Gastroesophageal sphincter (tissue), 4 donors: Measurements from ENCODE around the gene NKX2-2. TPM values are rescaled to one million over a fixed set of nuclear protein-coding genes. Genes with fewer than 3 reads are reported as not detected.

Source experiments
- ATAC-seq: fragments of 150-250 bp; one replicate; pipeline ENCODE4 v1.9.1; 2016; ENCODE audit warnings: mild to moderate bottlenecking, moderate library complexity
- H3K27ac ChIP-seq, 4 donors: fragments of 200-600 bp; sonication (generic) in 3 of 4; 1 replicate in 3 of 4; 2 replicates in 1 of 4; pipeline ENCODE4 v1.5.1; 2016 to 2019
- H3K27me3 ChIP-seq: fragments of 200-600 bp; sonication (generic); one replicate; pipeline ENCODE4 v1.5.1; 2019
- H3K36me3 ChIP-seq, 2 donors: fragments of 200-600 bp; sonication (generic); one replicate each; pipeline ENCODE4 v1.5.1; 2019; ENCODE audit warnings: control low read depth in 1 of 2
- H3K4me1 ChIP-seq, 3 donors: fragments of 200-600 bp; sonication (generic); 1 replicate in 2 of 3; 2 replicates in 1 of 3; pipeline ENCODE4 v1.5.1; 2016 to 2019; ENCODE audit warnings: control low read depth in 2 of 3
- H3K4me3 ChIP-seq, 2 donors: fragments of 200-600 bp; sonication (generic); one replicate each; pipeline ENCODE4 v1.5.1; 2019; ENCODE audit warnings: mild to moderate bottlenecking in 1 of 2, moderate library complexity in 1 of 2
- H3K9me3 ChIP-seq, 3 donors: fragments of 200-600 bp; sonication (generic); one replicate each; pipeline ENCODE4 v1.5.1; 2017 to 2019; ENCODE audit warnings: control low read depth in 2 of 3
- CTCF ChIP-seq, 4 experiments: fragments of 200-600 bp in 2 of 4; fragments of 450-650 bp in 2 of 4; sonication (generic) in 1 of 4; IDR thresholded peaks; one replicate each; pipeline ENCODE4 v1.5.1; 2017 to 2019; ENCODE audit warnings: antibody characterized with exemption in 4 of 4, mild to moderate bottlenecking in 2 of 4, moderate library complexity in 2 of 4
- EP300 ChIP-seq: sonication (generic); formaldehyde crosslinking; IDR thresholded peaks from one replicate; pipeline ENCODE4 v1.6.1; 2017; ENCODE audit warnings: antibody characterized with exemption, mild to moderate bottlenecking
- POLR2A ChIP-seq, 2 donors: fragments of 450-650 bp; IDR thresholded peaks; one replicate each; pipeline ENCODE4 v1.6.1; 2017; ENCODE audit warnings: antibody characterized with exemption in 2 of 2, mild to moderate bottlenecking in 2 of 2, moderate library complexity in 1 of 2
- POLR2AphosphoS5 ChIP-seq: sonication (generic); formaldehyde crosslinking; IDR thresholded peaks from one replicate; pipeline ENCODE4 v1.6.1; 2017; ENCODE audit warnings: antibody characterized with exemption
- WGBS, 2 donors: methylation state at CpG; one replicate each; pipeline ENCODE4 v1.1.5; 2018; ENCODE audit warnings: low coverage in 1 of 2; 5-methylcytosine and 5-hydroxymethylcytosine counted together
- total RNA-seq, 4 donors: library from RNA; depleted of rRNA; stranded (reverse); fragments of >200 nt; gene quantifications; one replicate each; pipeline ENCODE4 v1.1.0, GENCODE V29; 2016

NKX2-2 gene
- total RNA-seq, 4 donors from 2014 or later, result not detected

- no peak for TF ChIP-seq POLR2A (IDR thresholded peaks at IDR 0.05)
- no peak for TF ChIP-seq POLR2AphosphoS5
- no peak for TF ChIP-seq EP300
- TF ChIP-seq CTCF (IDR thresholded peaks at IDR 0.05), result no peak
- H3K27me3 ChIP-seq, result peaks cover 100% of the 10 kb centered on the region
- peaks cover 0 to 23% (median 13%) of the 10 kb centered on the region in 3 donors for H3K4me1 ChIP-seq
- no peaks in the 10 kb centered on the region for H3K9me3 ChIP-seq
- no peak overlapping the region for H3K4me3 ChIP-seq
- no peak overlapping the region for H3K27ac ChIP-seq
- WGBS, 2 donors, result 93% methylated on average over 4 of the region's 7 CpGs; no CpG with 5 or more reads in 1 of the 2 donors
- ATAC-seq, result no peak
- no peaks in the 10 kb centered on the region for H3K36me3 ChIP-seq
These were observed 9.5 kb downstream of the NKX2-2 start for GRCh38 chr20:21504323-21504722.

GRCh38 chr20:21503345-21503744, 10.5 kb downstream of the NKX2-2 start:
- ATAC-seq, result no peak
- 65 to 69% methylated on average over 2 to 3 of the region's 4 CpGs for WGBS, 2 donors
- H3K36me3 ChIP-seq, result no peaks in the 10 kb centered on the region
- peaks cover 100% of the 10 kb centered on the region for H3K27me3 ChIP-seq
- TF ChIP-seq POLR2A (IDR thresholded peaks at IDR 0.05), result no peak
- TF ChIP-seq CTCF (IDR thresholded peaks at IDR 0.05), result no peak
- no peak for TF ChIP-seq POLR2AphosphoS5
- TF ChIP-seq EP300, result no peak
- H3K4me3 ChIP-seq, result no peak overlapping the region
- H3K9me3 ChIP-seq, result no peaks in the 10 kb centered on the region
- H3K27ac ChIP-seq, result no peak overlapping the region
- peaks cover 0 to 23% (median 13%) of the 10 kb centered on the region in 3 donors for H3K4me1 ChIP-seq

- WGBS, 2 donors, result 77 to 91% methylated on average over 3 to 6 of the region's 11 CpGs
- ATAC-seq, result no peak
- no peak overlapping the region for H3K4me3 ChIP-seq
- TF ChIP-seq CTCF (IDR thresholded peaks at IDR 0.05), result no peak
- TF ChIP-seq EP300, result no peak
- no peak for TF ChIP-seq POLR2A (IDR thresholded peaks at IDR 0.05)
- no peak for TF ChIP-seq POLR2AphosphoS5
- no peaks in the 10 kb centered on the region for H3K9me3 ChIP-seq
- no peak overlapping the region for H3K27ac ChIP-seq
- H3K27me3 ChIP-seq, result peaks cover 82% of the 10 kb centered on the region
- peaks cover 0 to 13% (median 9%) of the 10 kb centered on the region in 3 donors for H3K4me1 ChIP-seq
- H3K36me3 ChIP-seq, result no peaks in the 10 kb centered on the region
These were observed 12.7 kb downstream of the NKX2-2 start for GRCh38 chr20:21501184-21501583.

GRCh38 chr20:21500599-21500998, 13.3 kb downstream of the NKX2-2 start:
- Histone ChIP-seq H3K4me1 (peaks cover 0 to 7% (median 3%) of the 10 kb centered on the region in 3 donors), H3K36me3 (no peaks in the 10 kb centered on the region), H3K27me3 (peaks cover 76% of the 10 kb centered on the region), H3K4me3 (no peak overlapping the region), H3K27ac (no peak overlapping the region), H3K9me3 (no peaks in the 10 kb centered on the region)
- ATAC-seq, result no peak
- WGBS, 2 donors, result 76 to 100% methylated on average over 1 to 4 of the region's 7 CpGs
- no peak for TF ChIP-seq POLR2AphosphoS5

GRCh38 chr20:21499641-21500040, 14.2 kb downstream of the NKX2-2 start:
- no peak overlapping the region for H3K27ac ChIP-seq
- peaks cover 66% of the 10 kb centered on the region for H3K27me3 ChIP-seq
- no peak for TF ChIP-seq EP300
- H3K4me3 ChIP-seq, result no peak overlapping the region
- WGBS, 2 donors, result 67 to 69% methylated on average over 6 of the region's 7 CpGs
- no peaks in the 10 kb centered on the region for H3K4me1 ChIP-seq
- no peaks in the 10 kb centered on the region for H3K36me3 ChIP-seq
- no peak for ATAC-seq
- no peaks in the 10 kb centered on the region for H3K9me3 ChIP-seq

- 31 to 85% methylated on average over 2 to 4 of the region's 4 CpGs for WGBS, 2 donors
- H3K27me3 ChIP-seq, result peaks cover 56% of the 10 kb centered on the region
- no peak for ATAC-seq
These were observed 15.2 kb downstream of the NKX2-2 start for GRCh38 chr20:21498635-21499034.

More at GRCh38 chr20:21498635-21499034, 15.2 kb downstream of the NKX2-2 start:
- TF ChIP-seq CTCF (IDR thresholded peaks at IDR 0.05), result no peak
- no peak for TF ChIP-seq EP300
- TF ChIP-seq POLR2A (IDR thresholded peaks at IDR 0.05), result no peak
- no peak for TF ChIP-seq POLR2AphosphoS5
- Histone ChIP-seq H3K4me1 (no peaks in the 10 kb centered on the region), H3K27ac (no peak overlapping the region), H3K9me3 (no peaks in the 10 kb centered on the region), H3K4me3 (no peak overlapping the region), H3K36me3 (no peaks in the 10 kb centered on the region)
